ENCODE results near the gene RCAN2.
A peak's percentile ranks its signal among the peaks of the same experiment; 100 is the strongest.
"Not testable (repeated sequence)": the region's sequence is repeated elsewhere in the genome, so short reads cannot be mapped to it uniquely, and the experiment has no call there.

RCAN2 gene

DNA sequence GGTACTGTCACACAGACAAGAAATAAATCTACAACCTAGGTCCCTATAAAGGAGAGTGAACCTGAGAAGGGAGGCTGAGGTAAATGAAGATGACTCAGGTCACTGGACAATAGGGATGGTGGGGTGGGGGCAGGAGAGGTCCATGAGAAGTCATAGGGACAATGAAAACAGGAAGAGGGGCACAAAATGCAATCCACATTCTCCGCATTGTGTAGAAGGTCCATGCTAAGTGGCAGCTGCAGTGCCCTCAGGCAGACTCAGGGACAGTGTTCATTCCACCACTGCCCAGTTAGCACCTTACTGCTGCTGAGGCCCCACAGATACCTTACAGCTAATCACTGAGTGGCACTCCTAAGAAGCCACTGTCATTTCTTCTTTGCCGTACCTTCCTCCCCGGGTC is 156.8 kb downstream of the RCAN2 start:
- DNase-seq (ENCODE audit: low read depth in 2 of 2), result no peak

DNA sequence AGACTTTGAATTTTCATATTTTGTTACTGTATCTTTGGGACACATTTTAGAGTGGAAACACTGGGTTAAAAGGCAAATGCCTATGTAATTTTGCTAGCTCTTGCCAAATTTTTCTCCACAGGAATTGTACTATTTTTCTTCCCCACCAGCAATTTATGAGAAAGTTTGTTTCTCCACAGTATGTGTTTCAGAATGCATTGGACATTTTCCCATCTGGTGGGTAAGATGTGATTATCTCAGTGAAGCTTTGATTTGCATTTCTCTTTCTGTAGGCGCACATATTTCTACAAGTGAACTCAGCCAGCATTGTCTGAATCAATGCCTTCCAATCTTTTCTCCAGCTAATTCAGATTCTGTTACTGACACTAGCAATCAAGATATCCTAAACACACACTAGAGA is 157.8 kb downstream of the RCAN2 start:
- no peak for DNase-seq (ENCODE audit: low read depth in 2 of 2)

DNA sequence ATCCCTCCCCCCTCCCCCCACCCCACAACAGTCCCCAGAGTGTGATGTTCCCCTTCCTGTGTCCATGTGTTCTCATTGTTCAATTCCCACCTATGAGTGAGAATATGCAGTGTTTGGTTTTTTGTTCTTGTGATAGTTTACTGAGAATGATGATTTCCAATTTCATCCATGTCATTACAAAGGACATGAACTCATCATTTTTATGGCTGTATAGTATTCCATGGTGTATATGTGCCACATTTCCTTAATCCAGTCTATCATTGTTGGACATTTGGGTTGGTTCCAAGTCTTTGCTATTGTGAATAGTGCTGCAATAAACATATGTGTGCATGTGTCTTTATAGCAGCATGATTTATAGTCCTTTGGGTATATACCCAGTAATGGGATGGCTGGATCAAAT is 158.8 kb downstream of the RCAN2 start:
- DNase-seq (ENCODE audit: low read depth in 2 of 2), result not testable (repeated sequence)

DNA sequence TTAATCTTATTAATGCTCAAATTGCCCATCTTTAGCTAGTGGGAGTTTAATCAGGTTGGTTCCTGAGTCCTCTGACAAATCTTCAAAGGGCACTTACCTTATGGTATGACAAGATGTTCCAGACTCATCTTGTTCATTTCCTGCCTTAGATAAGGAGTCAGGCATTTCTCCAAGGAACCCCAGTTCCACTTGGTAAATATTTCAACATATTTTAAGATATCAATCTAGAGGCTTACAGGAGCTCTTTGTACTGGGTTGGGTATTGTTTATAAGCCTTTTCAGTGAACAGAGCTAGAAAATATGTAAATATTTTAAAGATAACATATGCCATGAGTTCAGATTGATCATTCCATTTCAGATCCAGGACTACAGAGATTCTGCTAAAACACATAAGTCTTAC is 159.8 kb downstream of the RCAN2 start:
- DNase-seq (ENCODE audit: low read depth in 2 of 2), result no peak

DNA sequence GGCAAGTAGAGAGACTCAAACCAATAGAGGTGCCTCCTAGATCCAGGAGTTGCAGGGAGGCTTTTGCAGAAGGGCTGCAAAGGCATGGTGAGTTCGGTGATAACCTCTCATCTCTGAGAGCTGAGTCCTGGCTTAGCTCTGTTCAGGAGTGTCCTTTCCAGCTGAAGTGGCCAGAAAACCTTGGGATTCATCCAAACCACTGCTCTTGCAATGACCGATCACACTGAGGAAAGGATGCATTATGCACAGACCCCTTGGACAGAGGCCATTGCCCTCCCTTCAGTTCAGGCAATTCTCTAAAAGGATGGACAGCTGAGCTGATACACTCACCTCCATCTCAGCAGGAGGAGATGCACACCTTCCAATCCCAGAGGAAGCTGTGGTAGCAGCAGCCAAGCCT is 161.7 kb downstream of the RCAN2 start:
- no peak for DNase-seq (ENCODE audit: low read depth in 2 of 2)

DNA sequence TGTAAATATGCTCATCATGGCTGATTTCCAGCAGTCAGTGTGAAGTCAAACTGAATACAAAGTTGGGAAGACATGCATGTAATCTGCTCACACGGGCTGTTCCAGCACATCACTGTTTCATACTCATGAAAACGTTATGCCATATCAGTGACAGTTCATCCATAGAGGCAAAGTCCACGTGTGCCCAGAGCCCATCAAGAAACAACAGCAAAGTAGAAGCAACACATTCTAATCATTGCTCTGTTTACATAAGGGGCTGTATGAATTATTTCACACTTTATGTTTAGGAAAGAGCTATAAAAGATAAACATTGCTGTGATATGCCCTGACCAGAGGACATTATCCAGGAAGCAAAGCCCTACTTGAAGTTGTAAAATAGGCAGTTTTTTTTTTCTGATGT is 163.5 kb downstream of the RCAN2 start:
- no peak for DNase-seq (ENCODE audit: low read depth in 2 of 2)

DNA sequence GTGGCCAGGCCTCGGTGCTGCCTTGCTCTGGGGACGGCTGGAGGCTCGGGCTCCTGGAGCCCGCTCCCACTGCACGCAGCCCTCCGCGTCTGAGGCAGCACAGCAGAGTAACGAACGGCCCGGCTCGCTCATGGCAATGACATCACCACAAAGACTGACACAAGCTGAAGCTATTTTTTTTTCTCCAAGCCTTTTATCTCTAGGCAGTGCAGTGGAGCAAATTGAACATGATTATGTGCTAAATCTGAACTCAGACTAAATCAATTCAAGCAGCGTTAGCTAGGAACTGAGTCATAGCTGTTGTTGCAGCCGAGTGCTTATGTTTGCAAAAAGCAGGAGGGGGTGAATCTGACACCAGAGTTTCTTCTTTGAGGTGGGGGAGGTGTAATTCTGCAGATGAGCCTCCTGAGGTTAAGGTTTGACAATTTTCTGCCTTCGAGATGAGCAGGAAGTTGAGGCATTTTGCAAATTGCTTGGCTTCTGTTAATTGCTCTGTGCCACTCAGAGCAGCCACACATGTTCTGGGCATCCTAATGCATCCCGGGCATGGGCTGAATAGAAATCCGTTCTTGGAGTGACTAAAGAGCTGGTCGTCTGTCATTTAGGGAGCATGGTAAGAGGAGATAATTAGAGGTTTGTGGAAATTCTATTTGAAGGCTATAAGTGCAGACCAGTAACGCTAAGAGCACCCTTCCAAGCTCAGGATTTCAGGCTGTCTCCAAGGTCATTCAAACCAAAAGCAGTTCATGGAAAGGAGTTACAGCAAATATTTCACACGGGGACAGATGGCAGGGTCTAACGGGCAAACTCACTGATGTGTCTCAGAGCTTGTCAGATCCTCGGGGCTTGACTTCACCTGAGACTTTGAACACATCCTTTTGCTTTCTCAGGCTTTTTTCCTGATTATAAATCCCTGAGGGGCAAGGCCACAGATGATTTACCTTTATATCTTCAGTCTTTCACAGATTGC is 165.4 kb downstream of the RCAN2 start:
- DNase-seq (ENCODE audit: low read depth in 2 of 2), result peak; percentile 77 to 79

DNA sequence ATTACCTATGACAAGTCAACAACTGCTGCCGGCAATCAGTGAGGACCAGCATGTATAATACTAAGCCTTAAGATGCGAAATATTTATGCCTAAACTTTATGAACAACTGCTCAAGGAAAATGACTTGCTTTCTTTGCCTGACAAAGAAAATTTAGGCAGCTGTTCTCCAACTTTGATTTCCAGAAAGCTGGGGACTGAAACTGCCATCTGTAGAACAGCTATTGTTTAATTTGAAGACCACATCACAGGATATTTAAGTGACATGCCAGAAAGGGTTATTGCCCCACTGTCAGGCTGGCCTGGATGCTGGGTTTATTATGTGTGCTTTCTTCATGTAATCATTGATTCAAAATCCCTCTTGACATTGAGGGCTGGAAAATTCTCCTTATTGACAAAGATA is 166.5 kb downstream of the RCAN2 start:
- no peak for DNase-seq (ENCODE audit: low read depth in 2 of 2)

DNA sequence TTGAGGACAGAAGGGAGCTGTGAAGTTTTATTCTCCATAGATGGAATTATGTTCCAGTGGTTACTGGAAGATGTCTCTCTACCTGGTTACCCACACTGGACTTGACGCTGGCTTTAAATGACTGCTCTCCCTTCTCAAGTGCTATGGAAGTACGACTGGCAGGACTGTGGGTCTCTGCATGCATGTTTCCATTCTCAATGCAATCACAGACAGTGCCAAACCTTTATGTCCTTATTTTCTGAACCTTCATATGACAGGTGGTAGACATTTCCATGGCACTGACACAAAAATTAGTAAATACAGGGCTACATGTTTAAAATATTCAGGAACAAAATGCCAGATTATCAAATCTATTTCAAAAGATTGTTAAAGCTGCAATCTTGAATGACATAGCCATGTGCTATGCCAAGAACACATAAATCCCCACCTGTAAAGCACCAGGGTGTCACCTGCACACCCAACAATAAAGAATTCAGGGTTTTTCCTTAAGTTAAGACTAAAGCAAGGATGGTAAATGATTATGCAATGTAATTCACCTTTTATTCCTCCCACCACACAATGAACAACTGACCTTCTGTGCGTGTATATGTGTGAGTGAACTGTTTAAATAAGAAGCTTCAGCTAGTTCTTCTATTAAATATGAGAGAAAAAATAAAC is 167.2 kb downstream of the RCAN2 start:
- no peak for DNase-seq (ENCODE audit: low read depth in 2 of 2)

DNA sequence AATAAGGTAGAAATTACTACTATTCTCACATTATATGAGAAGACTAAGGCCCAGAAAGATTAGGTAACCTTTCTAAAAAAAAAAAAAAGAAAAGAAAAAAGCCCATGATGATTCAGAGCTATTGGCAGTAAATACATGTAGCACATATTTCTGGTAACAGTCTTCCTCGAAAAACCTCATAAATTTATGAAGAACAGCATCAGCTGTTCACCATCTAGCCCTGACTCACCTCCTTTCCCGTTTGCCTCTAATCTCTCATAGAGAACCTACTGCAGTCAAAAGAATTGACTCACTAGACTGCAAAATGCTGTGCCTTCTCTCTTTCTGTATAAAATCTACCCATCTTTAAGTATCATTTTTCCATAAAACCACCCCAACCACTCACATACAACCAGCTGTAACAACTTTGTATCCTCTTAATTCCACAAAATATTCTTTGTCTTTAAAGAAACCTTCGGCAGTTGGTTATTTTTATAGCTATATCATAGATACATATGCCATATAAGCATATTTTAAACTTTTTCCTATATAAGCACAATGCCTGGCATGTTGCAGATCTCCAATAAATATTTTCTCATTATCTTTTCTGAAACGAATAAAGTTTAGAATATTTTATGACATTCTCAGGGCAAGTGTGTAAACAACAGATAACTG is 167.8 kb downstream of the RCAN2 start:
- peak; percentile 89 for DNase-seq (ENCODE audit: low read depth in 2 of 2)

DNA sequence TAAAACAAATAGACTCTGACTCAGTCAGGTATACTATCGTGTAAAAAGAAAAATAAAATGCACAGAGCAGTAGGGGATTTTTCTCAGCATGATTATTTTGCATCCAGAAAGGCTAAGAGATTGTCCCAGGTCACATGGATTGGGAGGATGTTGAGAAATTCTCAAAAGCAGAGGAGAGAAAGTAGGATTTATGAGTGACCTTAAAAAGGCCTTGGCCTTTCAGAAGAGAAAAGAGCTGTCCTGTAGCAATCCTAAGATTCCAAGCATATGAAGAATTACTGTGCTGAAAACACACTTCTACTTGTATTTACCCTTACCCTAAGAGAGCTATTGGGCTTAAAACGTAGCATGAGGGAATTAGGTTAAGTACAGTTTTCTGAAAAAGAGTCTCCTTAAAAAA is 170.7 kb downstream of the RCAN2 start:
- DNase-seq (ENCODE audit: low read depth in 2 of 2), result no peak

DNA sequence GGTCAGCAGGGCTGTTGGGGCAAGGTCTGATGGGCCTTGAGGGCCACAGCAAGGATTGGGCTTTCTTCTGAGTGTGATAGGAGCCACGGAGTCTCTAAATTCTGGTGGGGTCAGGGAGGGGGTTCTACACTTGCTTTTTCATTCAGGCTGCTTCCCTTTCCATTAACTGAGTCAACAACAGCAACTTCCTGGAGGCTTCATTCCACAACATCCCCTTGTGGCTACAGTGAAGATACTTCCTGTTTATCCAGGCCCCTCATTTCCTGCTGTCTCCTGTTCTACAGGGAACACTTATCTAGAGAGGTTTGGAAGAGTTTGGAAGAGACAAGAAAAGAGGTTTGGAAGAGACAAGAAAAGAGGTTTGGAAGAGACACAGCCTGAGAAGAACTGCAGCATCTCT is 175.7 kb downstream of the RCAN2 start:
- DNase-seq (ENCODE audit: low read depth in 2 of 2), result no peak

DNA sequence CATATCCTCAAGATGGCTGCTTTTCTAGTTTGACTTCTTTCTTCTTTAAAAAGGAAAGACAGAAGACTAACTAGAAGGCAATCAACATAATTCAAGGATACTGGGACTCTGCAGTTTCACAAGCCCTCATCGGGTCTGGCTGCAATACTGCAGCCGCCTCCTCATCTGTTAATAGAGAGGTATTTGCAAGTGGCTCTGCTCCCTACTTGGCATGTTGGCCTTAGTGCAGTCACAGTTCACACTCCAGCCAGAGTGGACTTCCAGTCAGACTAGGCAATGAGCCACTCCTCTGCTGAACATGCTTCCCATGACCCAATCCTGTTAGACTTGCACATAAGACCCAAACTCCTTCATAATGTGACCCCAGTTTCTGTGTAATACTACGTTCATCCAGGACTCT is 178.6 kb downstream of the RCAN2 start:
- DNase-seq (ENCODE audit: low read depth in 2 of 2), result no peak

DNA sequence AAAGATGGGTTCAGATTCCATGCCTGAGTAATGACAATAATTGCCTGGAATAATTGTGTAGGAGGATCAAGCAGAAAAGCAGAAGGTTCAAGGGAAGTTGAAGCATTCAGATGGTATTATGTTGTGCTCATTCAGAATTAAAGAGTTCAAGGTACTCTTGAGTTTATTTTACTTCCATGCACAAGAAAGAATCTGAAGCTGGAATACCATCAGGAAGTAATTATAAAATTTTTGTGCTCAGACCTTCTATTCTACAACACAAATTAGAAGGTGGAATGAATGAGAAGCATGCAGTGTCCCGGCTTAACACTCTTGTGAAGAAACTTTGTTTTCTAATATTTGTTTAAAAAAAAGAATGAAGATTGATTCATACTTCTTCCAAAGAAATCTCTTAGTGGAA is 181.1 kb downstream of the RCAN2 start:
- DNase-seq (ENCODE audit: low read depth in 2 of 2), result peak in 1 of 2 experiments; percentile 12

DNA sequence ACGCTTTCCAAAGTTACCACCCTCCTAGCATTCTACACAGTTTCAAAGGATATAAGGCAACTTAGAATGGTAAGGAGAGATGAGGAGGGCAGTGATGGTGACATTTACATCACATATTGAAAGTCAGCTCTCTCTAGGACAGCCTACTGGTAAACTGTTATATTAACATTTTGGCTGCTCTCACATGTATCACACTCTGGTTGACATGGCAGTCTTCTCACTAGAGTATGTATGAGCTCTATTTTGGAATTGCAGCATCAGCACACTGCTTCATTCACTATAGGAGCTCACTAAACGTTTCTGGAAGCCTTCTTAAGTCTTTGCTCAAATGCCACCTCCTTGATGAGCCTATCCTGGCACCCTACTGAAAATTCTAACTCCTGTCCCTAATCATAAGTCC is 184.8 kb downstream of the RCAN2 start:
- no peak for DNase-seq (ENCODE audit: low read depth in 2 of 2)

DNA sequence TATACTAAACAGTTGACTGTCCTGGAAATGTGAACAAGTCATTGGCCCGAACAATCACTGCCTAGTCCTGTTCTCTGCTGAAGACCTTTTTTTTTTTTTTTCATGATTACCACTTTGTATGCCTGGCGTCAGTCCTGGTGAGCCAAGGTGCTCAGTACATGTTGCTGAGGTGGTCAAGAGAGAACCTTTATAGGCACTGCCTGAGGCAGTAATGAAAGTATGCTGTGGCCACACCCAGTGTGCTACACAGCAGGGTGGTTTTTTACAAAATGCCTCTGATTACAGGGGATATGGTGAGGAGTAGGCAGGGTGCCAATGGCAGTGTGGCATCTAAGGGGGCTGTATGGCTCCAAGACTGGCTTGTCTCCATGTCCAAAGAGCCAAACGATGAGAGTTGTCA is 185.4 kb downstream of the RCAN2 start:
- DNase-seq (ENCODE audit: low read depth in 2 of 2), result no peak

DNA sequence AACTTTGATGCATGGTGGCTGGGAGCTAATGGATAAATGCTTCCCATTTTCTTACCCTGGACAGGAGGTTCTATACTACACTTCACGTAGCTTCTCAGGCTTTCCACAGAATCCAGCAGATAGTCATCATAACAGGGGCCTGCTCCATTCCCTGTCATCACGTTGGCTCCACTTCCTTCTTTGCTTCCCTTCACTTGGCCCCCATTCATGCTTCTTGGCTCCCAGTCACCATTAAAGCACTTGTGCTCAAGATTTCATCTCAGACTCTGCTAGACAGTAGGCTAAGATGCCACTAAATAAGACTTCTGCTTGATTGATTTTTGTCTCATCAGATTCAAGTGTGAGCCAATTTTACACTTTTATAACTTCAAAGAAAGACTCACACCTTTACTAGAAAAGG is 186.0 kb downstream of the RCAN2 start:
- DNase-seq (ENCODE audit: low read depth in 2 of 2), result no peak

DNA sequence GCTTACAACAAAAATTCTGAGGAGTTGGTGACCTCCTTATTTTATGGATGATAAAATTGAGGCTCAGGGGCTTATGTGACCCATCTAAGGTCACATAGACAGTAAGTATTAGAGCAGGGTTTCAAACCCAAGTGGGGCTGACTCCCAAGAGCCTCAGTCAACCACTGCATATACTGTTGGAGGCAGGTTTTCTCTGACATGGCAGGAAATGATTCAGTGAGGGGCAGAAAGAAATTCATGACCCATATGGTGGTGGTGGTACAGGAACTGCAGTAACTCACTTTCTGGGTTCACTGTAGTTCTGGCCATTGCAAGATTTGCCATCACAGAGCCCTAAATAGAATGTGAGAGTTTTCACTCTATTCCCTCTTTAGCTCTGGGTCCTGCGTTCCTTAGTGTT is 188.4 kb downstream of the RCAN2 start:
- no peak for DNase-seq (ENCODE audit: low read depth in 2 of 2)

DNA sequence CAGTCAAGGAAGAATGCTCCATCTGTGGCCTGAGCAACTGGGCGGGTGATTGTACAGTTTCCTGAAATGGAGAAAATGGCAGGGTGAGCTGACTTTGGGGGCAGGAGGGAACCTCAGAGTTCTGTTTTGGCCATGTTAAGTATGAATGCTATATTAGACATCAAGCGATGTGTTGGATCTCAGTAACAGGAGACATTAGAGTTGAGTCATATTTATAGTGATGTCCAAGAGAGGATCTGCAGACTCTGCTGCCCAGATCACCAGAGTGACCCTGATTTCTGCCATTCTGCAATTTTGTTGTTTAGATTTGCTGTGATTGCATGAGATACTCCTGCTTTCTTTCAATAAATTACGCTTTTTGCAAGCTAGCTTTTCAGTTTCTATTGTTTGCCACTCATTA is 189.1 kb downstream of the RCAN2 start:
- DNase-seq (ENCODE audit: low read depth in 2 of 2), result no peak

DNA sequence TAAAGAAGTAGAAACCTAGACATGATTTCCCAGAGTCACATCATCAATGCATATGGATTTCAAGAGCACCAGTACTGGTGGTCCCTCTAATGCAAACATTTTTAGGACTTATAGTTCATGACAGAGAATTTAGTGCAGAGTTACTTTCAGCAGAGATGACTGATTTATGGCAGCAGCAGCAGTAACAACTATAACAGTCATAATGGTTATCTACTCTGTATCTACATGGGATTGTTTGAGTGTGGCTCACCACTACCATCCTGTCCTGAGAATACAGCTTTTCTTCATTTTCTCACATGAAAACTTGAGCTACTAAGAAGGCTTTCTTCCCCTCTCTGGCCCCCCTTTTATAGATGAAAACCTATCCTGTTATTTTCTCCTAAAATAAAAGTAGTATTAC is 192.0 kb downstream of the RCAN2 start:
- no peak for DNase-seq (ENCODE audit: low read depth in 2 of 2)

DNA sequence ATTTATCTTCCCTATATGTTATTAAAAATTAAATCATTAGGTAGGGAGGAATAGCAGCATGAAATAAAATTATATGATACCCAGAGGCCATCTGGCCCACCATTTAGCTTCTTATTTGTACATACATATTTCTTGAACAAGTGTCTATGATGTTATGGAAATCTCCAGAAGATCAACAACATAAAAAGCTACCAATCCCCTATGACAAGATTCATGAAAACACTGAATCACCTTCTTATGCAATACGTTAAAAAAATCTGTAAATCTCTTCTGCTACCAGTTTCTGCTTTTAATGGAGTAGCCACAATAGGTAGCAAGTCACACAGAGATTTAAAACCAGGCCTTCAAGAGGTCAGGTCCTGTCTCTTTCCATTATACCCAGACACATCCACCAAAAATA is 194.7 kb downstream of the RCAN2 start:
- DNase-seq (ENCODE audit: low read depth in 2 of 2), result no peak

DNA sequence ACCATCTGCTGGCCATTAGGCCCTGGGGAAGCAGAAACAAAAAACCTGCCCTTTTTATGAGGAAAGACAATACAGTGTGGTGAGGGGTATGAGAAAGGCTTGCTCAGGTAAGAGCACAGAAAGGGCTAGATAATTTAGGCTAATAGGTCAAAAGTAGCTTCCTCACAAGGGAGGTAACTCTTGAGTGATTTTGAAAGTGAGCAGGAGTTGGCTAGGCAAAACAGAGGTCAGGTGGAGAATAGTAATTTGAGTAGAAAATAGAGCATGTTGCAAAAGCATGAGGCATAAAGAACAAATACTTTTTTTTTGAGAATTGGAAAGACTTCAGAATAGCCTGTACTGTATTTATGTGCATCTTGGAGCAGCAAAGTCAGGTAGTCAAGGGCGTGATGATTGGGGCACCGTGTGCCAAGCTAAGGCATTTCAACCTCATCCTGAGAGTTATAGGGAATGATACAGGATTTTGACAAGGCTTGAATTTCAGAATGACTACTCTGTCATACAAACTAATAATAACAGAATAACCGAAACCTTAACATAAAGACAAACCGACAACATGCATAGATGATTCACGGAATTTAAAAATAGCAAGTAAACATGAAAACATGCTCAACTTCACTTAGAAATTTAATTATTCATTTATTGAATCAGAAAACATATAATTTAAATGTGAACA is 197.5 kb downstream of the RCAN2 start:
- DNase-seq (ENCODE audit: low read depth in 2 of 2), result no peak
